HG03175 (cell line): Measurements from ENCODE around the gene CD34.
"Not testable (repeated sequence)": the region's sequence is repeated elsewhere in the genome, so short reads cannot be mapped to it uniquely, and the experiment has no call there.

Source experiments
- ATAC-seq: cut with Tn5 transposase; IDR thresholded peaks from one replicate; pipeline ENCODE4 v1.9.1; 2021; ENCODE audit warnings: mild to moderate bottlenecking, moderate library complexity; ENCODE audit not compliant: unreplicated experiment

The CD34 gene

GRCh38 chr1:207910591-207911354, at the start of gene CD34:
Gene CD34 (minus strand): TSS chr1:207911125. CDS start chr1:207911080, 45 bp downstream.
- no peak for ATAC-seq

- ATAC-seq, result no peak
Observed at GRCh38 chr1:207960346-207960745, 49.4 kb upstream of the CD34 start.

GRCh38 chr1:207959910-207960309, 49.0 kb upstream of the CD34 start:
- no peak for ATAC-seq

- no peak for ATAC-seq
Observed at GRCh38 chr1:207959141-207959825, 48.4 kb upstream of the CD34 start.

- ATAC-seq, result no peak
Observed at GRCh38 chr1:207958376-207959139, 47.6 kb upstream of the CD34 start.

GRCh38 chr1:207956986-207957385, 46.1 kb upstream of the CD34 start:
- no peak for ATAC-seq

GRCh38 chr1:207954104-207954503, 43.2 kb upstream of the CD34 start:
- no peak for ATAC-seq

- ATAC-seq, result no peak
Observed at GRCh38 chr1:207952617-207953542, 42.0 kb upstream of the CD34 start.

GRCh38 chr1:207951652-207952051, 40.7 kb upstream of the CD34 start:
- ATAC-seq, result no peak

- ATAC-seq, result no peak
Observed at GRCh38 chr1:207950750-207951149, 39.8 kb upstream of the CD34 start.

- no peak for ATAC-seq
Observed at GRCh38 chr1:207949571-207950195, 38.8 kb upstream of the CD34 start.

GRCh38 chr1:207948536-207949250, 37.8 kb upstream of the CD34 start:
- ATAC-seq, result no peak

- ATAC-seq, result no peak
Observed at GRCh38 chr1:207946756-207947155, 35.8 kb upstream of the CD34 start.

- no peak for ATAC-seq
Observed at GRCh38 chr1:207944571-207944970, 33.6 kb upstream of the CD34 start.

- not testable (repeated sequence) for ATAC-seq
Observed at GRCh38 chr1:207942337-207942741, 31.4 kb upstream of the CD34 start.

- ATAC-seq, result no peak
Observed at GRCh38 chr1:207941665-207942064, 30.7 kb upstream of the CD34 start.

- no peak for ATAC-seq
Observed at GRCh38 chr1:207938016-207938415, 27.1 kb upstream of the CD34 start.

GRCh38 chr1:207937204-207937603, 26.3 kb upstream of the CD34 start:
- ATAC-seq, result no peak

GRCh38 chr1:207935166-207935583, 24.2 kb upstream of the CD34 start:
- ATAC-seq, result peak; percentile 98
